GM12875 (cell line): ENCODE measurements around the gene HM13.
"Not testable (repeated sequence)": the region's sequence is repeated elsewhere in the genome, so short reads cannot be mapped to it uniquely, and the experiment has no call there.

Experiments
- H3K4me3 ChIP-seq: one replicate; pipeline ENCODE4 v1.5.1; 2011; ENCODE audit warnings: low read depth, low read length, control low read depth
- CTCF ChIP-seq: IDR thresholded peaks from 2 replicates; pipeline ENCODE4 v1.5.1; 2011; ENCODE audit warnings: low read depth, mild to moderate bottlenecking, control low read depth, inconsistent platforms, low read length, moderate library complexity, borderline replicate concordance; ENCODE audit not compliant: insufficient read depth

Gene HM13

GRCh38 chr20:31595654-31596411 lies 81.6 kb downstream of the HM13 start:
- H3K4me3 ChIP-seq, result no peak overlapping the region
- no peak for TF ChIP-seq CTCF

GRCh38 chr20:31596412-31596715 lies 82.1 kb downstream of the HM13 start:
- not testable (repeated sequence) for H3K4me3 ChIP-seq

- H3K4me3 ChIP-seq, result no peak overlapping the region
- TF ChIP-seq CTCF, result no peak
Observed at GRCh38 chr20:31596831-31597480, 82.7 kb downstream of the HM13 start.

- H3K4me3 ChIP-seq, result no peak overlapping the region
- no peak for TF ChIP-seq CTCF
Observed at GRCh38 chr20:31597481-31597855, 83.2 kb downstream of the HM13 start.

GRCh38 chr20:31602431-31602778 lies 88.2 kb downstream of the HM13 start:
- no peak overlapping the region for H3K4me3 ChIP-seq
- no peak for TF ChIP-seq CTCF

GRCh38 chr20:31602779-31603441 lies 88.7 kb downstream of the HM13 start:
- H3K4me3 ChIP-seq, result no peak overlapping the region
- no peak for TF ChIP-seq CTCF

- H3K4me3 ChIP-seq, result peak overlapping the region; percentile 55
- TF ChIP-seq CTCF, result no peak
Observed at GRCh38 chr20:31603822-31604566, 89.8 kb downstream of the HM13 start.
